Thoracic aorta (tissue), 2 donors: Measurements from ENCODE around the gene PYGM. TPM values are rescaled to one million over a fixed set of nuclear protein-coding genes. Genes with fewer than 3 reads are reported as not detected.
A peak's percentile ranks its signal among the peaks of the same experiment; 100 is the strongest.

ENCODE experiments used
- ATAC-seq: fragments of 150-250 bp; one replicate; pipeline ENCODE4 v1.8.0; 2017; ENCODE audit warnings: low read depth; ENCODE audit not compliant: insufficient number of reproducible peaks, low FRiP score
- DNase-seq: peaks from one replicate; pipeline ENCODE4 v3.0.0-alpha.2; 2020; ENCODE audit warnings: low spot score
- H3K27ac ChIP-seq, 2 donors: fragments of 200-600 bp; sonication (generic); 1 replicate in 1 of 2; 2 replicates in 1 of 2; pipeline ENCODE4 v1.5.1; 2016; ENCODE audit warnings: mild to moderate bottlenecking in 2 of 2, moderate library complexity in 2 of 2
- H3K27me3 ChIP-seq: fragments of 200-600 bp; sonication (generic); replicated peaks from 2 replicates; pipeline ENCODE4 v1.6.0; 2016; ENCODE audit warnings: mild to moderate bottlenecking; ENCODE audit not compliant: insufficient read depth
- H3K36me3 ChIP-seq: fragments of 200-600 bp; sonication (generic); one replicate; pipeline ENCODE4 v1.5.1; 2016
- H3K4me1 ChIP-seq, 2 donors: fragments of 200-600 bp; sonication (generic); 1 replicate in 1 of 2; 2 replicates in 1 of 2; pipeline versions ENCODE4 v1.5.1 to v1.6.0; 2016; ENCODE audit warnings: low read depth in 2 of 2, mild to moderate bottlenecking in 1 of 2; ENCODE audit not compliant: control insufficient read depth in 1 of 2
- H3K4me3 ChIP-seq: fragments of 200-600 bp; sonication (generic); 2 replicates; pipeline ENCODE4 v1.5.1; 2016; ENCODE audit warnings: mild to moderate bottlenecking
- H3K9me3 ChIP-seq: fragments of 200-600 bp; sonication (generic); 2 replicates; pipeline ENCODE4 v1.5.1; 2016
- CTCF ChIP-seq: fragments of 200-600 bp; sonication (generic); IDR thresholded peaks from one replicate; pipeline ENCODE4 v1.5.1; 2019; ENCODE audit warnings: antibody characterized with exemption
- total RNA-seq, 2 donors: library from RNA; depleted of rRNA; stranded (reverse); fragments of >200 nt; gene quantifications; one replicate each; pipeline versions ENCODE4 v1.1.0 to v1.2.3, GENCODE V29; 2016

PYGM gene
- total RNA-seq, 2 donors from 2014 or later: 12.2 to 13.4 TPM

GRCh38 chr11:64766881-64767280 is 7.1 kb upstream of the PYGM start:
- ATAC-seq (no peak), DNase-seq (no peak)
- no peak for TF ChIP-seq CTCF
- no peak overlapping the region for H3K4me3 ChIP-seq
- no peaks in the 10 kb centered on the region for H3K27me3 ChIP-seq
- peaks cover 12 to 49% of the 10 kb centered on the region in 2 donors for H3K4me1 ChIP-seq
- peaks cover 87% of the 10 kb centered on the region for H3K36me3 ChIP-seq
- H3K9me3 ChIP-seq: no peaks in the 10 kb centered on the region
- peak overlapping the region; percentile 70 to 73 for H3K27ac ChIP-seq

GRCh38 chr11:64765851-64766665 is 6.3 kb upstream of the PYGM start:
- no peaks in the 10 kb centered on the region for H3K9me3 ChIP-seq
- H3K27me3 ChIP-seq: no peaks in the 10 kb centered on the region
- no peak for TF ChIP-seq CTCF
- peaks cover 12 to 51% of the 10 kb centered on the region in 2 donors for H3K4me1 ChIP-seq
- no peak for DNase-seq
- no peak for ATAC-seq
- H3K4me3 ChIP-seq: no peak overlapping the region
- peaks cover 78% of the 10 kb centered on the region for H3K36me3 ChIP-seq
- no peak overlapping the region for H3K27ac ChIP-seq

GRCh38 chr11:64765291-64765850 is 5.6 kb upstream of the PYGM start:
- H3K4me3 ChIP-seq: no peak overlapping the region
- DNase-seq: no peak
- H3K36me3 ChIP-seq: peaks cover 72% of the 10 kb centered on the region
- no peaks in the 10 kb centered on the region for H3K9me3 ChIP-seq
- peaks cover 19 to 58% of the 10 kb centered on the region in 2 donors for H3K4me1 ChIP-seq
- ATAC-seq: no peak
- TF ChIP-seq CTCF: no peak
- peak overlapping the region in 1 of 2 donors; percentile 42 for H3K27ac ChIP-seq
- no peaks in the 10 kb centered on the region for H3K27me3 ChIP-seq

- Histone ChIP-seq H3K36me3 (peaks cover 65% of the 10 kb centered on the region), H3K4me1 (peaks cover 23 to 63% of the 10 kb centered on the region in 2 donors), H3K27me3 (no peaks in the 10 kb centered on the region), H3K4me3 (no peak overlapping the region), H3K27ac (peak overlapping the region; percentile 68 to 83), H3K9me3 (no peaks in the 10 kb centered on the region)
- ATAC-seq: no peak
- no peak for DNase-seq
- no peak for TF ChIP-seq CTCF
Observed at GRCh38 chr11:64764753-64765152, 5.0 kb upstream of the PYGM start.

GRCh38 chr11:64764040-64764611 is 4.4 kb upstream of the PYGM start:
- Histone ChIP-seq H3K27me3 (no peaks in the 10 kb centered on the region), H3K36me3 (peaks cover 59% of the 10 kb centered on the region), H3K4me3 (no peak overlapping the region), H3K27ac (peak overlapping the region; percentile 68 to 83), H3K9me3 (no peaks in the 10 kb centered on the region), H3K4me1 (peaks cover 26 to 68% of the 10 kb centered on the region in 2 donors)
- ATAC-seq: no peak
- DNase-seq: no peak
- no peak for TF ChIP-seq CTCF
